GM19043 (cell line): Measurements from ENCODE around the gene MGAM2.

Experiments used
- ATAC-seq: cut with Tn5 transposase; IDR thresholded peaks from one replicate; pipeline ENCODE4 v1.9.1; 2021; ENCODE audit warnings: low read depth; ENCODE audit not compliant: unreplicated experiment

Gene MGAM2

DNA sequence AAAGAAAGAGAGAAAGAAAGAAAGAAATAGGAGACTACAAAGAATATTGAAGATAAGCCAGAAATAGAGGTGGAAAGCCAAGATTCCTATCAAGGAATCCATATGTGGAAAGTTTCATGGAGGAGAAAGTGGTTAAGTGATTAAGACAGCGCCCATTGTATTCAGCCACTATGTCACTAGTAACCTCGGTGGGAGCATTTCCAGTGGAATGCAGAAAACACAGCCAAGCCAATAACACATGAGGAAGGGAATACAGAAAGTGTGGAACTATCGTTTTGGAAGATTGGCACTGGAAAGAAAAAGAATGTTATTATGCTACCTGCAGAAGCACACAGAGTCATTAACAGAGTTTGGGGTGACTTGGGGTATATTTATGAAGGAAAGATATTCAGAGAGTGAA is 2.7 kb downstream of the MGAM2 start:
- ATAC-seq, result no peak

DNA sequence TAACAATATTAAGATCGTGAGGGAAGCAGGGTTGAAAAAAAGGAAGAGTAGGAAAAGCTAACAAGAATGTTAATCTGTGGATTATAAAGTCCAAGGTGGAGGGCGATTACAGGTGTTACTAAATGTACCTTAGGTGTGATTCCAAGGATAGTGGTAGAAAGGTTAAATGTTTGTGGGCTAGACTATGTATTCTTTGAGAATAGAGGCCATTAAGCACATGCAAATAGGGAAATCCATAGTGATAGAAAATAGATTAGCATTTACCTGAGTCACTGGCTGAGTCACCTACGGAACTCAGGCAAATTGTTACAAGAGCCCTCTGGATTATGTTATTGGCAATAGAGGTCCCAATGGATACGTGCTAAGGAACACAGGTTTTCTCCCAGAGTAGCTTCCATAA is 9.0 kb downstream of the MGAM2 start:
- no peak for ATAC-seq

DNA sequence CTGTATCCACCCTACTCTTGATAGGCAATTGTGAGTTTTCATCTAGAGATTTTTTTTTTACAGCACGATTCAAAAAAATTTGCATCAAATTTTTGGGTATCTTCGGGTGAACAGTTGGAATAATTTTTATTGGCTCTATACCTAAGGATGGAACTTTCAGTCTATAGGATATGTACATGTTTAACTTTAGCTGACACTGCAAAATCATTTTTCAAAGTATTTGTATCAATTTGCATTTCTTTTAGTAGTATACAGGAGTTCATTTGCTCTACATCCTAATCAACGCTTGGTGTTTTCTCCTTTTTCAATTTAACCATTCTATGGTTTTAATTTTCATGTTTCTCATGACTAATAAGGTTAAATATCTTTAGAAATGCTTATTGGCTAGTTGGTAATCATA is 11.7 kb downstream of the MGAM2 start:
- no peak for ATAC-seq

DNA sequence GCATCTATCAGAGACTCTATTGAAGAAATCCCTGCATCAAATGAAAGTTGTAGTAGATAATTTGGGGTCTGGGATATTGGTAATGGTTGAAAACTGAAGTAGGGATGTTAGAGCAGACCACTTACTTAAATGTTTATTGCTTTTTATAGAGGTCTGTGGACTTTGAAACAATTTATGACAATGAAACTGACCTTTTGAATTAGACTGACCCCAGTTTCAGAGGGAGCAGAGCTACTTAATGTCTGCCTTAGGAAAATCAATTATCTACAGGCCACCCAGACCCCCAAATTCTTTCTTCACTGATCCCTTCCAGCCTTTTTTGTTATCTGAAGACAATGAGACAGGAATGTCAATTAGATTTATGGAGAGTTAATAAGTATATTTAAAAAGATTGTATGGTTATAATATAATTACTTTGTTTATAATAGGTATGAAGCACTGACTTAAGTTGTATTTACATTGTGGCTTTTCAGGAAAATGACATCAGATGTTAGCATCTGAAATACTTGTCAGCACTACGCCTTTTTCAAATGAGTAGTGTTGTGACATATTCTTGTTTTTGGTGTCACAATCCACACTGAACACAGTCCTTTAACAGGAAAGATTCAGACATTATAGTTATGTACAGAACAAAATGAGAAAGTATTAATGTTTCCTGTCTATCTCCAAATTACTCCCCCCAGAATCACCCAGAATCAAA is 13.9 kb downstream of the MGAM2 start:
- no peak for ATAC-seq

DNA sequence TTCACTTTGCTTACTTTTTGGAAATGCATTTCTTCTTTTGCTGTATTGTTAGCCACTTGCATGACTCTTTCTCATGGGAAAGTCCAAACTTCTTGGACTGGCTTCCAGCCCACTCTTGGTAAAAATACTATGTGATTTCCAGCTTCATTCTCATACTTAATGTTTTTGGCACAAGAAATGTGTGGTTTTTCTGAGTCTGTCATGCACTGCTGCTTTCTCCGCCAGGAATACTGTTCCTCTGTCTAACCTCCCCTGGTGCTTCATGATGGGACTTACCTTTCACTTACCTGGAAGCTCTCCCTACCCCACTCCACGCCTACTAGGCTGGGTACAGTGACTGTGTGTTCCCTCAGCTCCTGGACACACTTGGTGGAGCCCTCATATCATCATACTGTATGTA is 18.7 kb downstream of the MGAM2 start:
- ATAC-seq, result no peak

DNA sequence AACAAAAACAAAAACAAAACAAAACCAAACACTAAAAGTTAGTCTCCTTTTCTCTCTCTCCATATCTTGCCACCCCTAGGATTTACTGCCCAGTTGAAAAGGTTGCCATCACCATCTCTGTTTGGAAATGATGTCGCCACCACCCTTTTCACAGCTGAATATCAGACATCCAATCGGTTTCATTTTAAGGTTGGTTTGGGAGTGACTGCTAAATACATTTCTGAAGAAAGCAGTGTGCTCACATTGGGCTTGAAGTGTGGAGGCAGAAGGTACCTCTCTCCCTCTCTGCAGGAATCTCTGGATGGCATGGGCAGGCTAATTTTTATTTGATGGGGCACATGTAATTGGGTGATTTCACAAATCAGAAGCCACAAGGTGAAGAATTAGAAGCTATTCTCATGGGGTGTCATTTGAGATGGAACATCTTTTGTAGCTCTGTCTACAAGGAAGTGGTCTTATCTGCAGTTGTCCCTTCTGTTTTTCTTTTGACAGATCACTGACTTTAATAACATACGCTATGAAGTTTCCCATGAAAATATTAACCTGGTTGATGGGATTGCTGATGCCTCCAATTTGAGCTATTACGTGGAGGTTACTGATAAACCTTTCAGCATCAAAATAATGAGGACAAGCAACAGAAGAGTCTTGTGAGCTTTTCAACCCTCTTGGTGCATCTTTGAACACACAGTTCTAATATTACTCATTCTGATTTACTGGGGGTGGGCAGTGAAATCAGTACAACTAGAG is 20.1 kb downstream of the MGAM2 start:
- no peak for ATAC-seq

DNA sequence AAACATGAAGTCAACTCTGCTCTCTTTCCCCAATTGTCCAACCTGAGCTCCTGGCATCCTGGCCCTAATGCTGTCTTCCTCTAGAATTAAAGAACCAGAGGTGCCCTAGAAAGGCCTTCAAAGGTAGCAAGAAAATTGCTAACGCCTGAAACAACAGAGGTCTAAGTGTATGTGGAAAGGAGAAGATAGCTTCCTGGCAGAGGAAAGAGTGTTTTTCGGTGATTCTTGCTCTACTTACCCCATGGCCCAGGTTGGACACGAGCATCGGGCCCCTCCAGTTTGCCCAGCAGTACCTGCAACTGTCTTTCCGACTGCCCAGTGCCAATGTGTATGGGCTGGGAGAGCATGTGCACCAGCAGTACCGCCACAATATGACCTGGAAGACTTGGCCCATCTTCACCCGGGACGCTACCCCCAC is 22.2 kb downstream of the MGAM2 start:
- no peak for ATAC-seq

DNA sequence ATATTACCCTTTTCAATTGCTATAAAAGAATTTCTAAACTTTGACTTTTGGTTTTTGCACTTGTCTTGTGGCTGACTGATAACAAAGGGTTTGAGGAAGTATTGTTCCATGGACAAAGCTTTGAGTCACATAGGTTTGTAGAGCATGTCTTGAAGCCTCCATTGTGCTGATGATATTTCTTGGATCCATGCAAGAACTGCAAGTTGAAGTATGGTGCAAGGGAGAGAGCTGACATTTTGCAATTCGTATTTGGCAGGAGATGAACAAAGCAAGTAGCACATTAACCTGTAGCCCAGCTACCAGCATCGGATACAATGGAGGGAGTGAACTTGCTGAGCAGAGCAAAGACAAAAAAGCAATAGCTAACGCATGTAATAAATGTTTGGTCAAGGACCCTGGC is 23.4 kb downstream of the MGAM2 start:
- no peak for ATAC-seq

DNA sequence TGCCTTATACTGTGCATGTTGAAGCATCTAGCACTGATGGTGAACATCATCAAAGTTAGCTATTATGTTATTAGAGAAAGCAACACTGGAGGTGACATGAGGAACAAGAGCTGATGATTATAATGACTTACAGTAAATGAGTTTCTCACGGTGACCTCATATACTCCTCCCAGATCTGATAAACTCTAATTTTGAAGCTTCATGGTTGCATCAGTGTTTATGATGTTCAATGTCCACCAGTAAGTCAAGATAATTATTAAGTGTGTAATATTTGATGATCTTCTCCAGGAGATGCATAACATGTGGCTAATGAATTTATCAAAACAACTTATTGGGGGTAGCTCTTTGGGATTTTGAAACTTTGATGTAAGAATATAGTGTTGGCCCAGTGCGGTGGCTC is 27.5 kb downstream of the MGAM2 start:
- no peak for ATAC-seq

DNA sequence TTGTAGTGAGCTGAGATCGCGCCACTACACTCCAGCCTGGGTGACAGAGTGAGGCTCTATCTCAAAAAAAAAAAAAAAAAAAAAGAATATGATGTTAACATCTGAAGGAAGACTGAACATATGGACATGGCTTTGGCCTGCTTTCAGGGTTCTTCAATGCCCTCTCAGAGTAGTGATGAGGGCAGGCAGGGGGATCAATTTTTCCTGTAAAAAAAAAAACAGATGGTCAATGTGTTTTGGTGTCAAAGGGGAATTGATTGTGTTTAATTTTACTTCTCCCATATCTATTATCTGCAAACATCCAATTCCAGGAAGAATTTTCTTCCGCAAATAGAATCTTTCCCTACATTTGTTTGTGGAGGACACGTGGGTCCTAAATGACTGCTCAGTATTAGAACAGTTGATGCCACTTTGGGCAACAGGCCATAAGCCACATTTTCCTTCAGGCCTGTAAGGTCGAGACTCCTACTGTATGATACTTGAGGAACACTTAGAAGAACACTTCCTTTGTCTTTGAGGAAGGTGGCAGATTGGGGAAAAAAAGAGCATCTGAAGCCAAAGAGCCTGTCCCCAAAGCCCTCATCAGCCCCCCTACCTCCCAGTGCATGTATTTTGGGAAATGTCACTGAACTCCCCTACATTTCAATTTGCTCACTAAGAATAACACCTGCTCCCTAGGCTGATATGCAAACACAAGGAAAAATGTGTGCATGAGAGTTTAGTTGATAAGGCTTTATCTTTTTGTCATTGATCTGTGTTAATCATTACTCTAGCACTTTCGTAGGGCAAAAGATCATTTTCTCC is 28.3 kb downstream of the MGAM2 start:
- no peak for ATAC-seq

DNA sequence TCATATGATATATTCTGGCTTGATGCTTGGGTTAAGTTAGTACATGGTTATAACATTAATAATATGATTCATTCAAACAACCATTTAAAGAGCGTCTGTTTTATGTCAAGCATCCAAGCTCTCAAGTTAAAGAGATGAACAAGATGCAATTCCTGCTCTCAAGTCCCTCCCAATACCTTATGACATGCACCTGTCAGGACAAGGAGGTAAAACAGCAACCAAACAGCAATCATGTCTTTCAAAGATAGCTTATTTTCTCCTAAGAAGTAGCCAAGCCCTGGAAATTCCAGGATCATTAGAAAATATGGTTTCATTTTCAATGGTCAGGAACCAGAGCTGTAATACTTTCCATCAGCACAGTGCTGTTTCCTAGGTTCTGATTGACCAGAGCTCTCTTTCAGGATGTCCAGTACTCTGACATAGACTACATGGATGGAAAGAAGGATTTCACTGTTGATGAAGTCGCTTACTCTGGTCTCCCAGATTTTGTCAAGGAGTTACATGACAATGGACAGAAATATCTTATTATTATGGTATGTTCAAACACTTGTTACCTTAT is 29.0 kb downstream of the MGAM2 start:
- no peak for ATAC-seq

DNA sequence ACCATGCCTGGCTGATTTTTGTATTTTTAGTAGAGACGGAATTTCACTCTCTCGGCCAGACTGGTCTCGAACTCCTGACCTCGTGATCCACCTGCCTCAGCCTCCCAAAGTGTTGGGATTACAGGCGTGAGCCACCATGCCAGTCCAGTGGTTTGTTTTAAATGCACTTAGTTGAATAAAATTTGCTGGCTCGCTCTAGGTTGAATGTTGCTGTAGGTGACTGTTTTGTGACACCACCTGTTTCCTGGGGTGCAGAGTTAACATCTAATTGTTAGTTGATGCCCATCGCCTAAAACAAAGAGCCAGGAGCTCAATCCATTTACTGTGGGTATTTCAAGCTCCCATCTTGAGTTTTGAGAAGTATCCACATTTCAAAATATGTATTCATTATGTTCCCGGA is 31.2 kb downstream of the MGAM2 start:
- no peak for ATAC-seq

DNA sequence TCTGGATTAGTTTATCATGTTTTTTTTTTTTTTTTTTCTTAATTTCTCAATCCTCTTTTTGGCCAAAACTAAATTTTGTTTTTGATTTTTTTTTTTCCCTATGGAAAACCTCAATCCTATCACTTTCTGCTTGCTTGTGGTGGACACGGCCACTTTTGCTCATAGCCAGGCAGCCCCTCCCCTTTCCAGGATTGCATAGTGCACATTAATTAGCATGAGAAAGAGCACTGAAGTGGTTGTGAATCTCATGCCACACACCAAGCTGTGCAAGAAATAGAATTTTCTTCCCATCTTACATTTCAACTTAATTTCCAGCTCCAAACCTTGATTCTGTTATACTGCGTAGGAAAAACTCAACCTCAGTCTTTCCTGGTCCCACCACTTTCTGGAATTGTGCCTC is 34.6 kb downstream of the MGAM2 start:
- no peak for ATAC-seq

DNA sequence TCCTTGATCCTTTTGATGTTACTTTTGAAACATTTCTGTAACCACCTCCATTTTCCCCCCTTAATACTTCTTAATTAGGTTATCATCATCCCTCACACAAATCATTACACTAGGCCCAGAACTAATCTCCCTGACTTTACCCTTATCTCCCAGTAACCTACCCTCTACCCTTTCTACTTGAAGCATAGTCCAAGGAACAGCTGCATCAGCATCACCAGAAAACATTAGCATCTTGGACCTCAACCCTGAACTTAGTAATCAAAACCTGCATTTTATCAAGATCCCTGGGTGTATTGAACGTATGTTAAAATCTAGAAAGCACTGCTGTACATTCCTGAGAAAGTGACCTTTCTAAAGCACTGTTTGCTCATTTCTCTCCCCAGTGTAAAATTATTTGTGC is 38.8 kb downstream of the MGAM2 start:
- no peak for ATAC-seq

DNA sequence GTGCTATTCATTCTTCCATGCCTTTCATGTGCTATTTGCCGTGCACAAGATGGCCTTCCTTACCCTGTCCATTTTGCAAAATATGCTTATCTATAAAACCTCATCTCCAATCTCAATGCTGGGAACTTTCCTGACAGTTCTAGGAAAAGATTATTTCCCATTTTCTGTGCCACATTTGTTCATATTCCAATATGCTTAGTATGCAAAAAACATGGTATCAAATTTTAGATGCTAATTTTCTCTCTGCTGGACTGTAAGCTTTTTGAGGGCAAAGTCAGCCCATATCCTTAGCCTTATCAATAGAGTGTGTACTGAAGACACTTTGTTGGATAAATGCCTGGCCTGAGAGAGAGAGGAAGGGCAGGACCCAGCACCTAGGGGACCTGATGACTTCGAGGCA is 39.4 kb downstream of the MGAM2 start:
- ATAC-seq, result no peak

DNA sequence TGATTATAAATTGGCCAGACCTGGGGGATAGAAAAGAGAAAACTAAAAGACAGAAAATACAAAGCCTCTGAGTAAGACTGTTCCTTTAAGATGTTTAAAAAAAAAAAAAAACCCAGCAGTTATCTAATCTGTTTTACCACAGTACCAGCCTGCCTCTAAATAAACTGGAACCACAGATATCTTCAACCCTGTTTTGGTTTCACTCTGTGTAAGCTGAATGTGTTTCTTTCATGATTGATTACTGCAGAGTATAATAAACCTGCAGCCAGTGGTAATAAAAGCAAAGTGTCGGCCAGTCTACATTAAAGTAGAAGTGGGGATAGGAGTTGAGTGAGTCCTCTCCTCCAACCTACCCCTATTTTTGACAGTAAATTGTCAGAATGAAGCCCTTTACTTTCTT is 40.6 kb downstream of the MGAM2 start:
- ATAC-seq, result no peak

DNA sequence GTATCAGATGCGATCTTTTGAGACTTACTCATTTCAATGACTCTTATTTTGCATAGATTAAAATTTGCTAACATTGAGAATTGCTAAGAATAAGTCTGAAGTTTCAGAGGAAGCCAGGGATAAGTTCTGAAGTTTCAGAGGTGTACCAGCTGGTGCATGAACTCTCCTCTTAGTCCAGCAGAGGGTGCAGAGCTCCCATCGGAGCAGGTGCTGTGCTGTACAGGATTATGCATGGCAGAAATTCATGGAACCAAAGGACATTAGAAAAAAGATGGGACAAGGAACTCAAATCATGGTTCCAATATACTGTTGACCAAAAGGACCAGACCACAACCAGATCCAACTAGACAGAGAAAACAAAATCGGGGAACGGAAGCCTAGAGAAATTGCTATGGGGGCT is 41.9 kb downstream of the MGAM2 start:
- no peak for ATAC-seq

DNA sequence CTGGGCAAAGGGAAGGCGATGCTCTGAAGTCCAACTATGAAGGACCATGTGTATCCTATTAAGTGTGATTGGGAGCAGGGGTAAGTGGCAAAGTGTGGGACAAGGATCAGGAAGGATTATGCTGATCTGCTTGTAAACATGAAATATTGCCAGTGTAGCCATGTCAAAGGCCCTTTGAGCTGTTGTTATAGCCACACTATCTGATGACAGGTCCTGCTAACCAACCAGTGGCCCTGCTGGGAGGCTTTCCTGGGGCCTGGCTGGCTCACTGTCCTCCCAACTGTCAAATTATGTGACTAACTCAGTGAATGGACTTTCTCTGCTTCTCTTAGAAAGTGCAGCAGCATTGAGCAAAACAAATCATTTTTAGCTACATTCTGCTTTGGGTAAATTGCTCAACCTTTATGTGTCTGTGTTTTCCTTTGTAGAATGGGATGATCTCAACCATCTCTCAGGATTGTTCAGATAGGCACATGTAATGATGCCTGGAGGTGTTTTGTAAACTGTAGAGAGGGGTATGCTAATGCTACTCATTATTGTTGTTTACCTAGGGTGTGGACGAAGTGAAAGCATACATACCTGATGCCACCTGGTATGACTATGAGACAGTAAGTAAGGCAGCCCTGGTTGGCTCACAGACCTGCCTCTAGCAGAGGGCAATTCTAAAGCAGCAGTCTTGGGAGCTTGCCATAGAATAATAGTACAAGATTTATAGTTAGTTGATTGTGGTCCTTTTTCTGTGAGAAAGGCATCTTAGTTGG is 47.4 kb downstream of the MGAM2 start:
- no peak for ATAC-seq

DNA sequence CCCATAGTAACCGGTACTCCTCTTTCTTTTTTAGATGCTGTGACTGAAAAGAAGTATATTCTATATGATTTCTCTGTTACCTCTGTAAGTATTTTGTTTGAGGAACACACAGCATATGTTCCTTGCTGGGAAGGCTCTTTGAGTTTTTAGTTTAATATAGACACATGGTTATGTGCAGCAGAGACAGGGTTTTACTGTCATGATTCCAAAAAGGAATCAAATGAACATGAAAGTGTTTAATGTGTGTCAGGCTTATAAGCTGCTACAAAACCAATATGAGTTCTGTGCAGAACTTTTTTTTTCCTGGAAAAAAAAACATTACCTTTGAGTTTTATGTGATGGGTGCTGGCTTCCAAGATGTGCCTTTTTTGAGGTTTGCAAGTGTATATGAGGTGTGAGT is 50.4 kb downstream of the MGAM2 start:
- no peak for ATAC-seq

DNA sequence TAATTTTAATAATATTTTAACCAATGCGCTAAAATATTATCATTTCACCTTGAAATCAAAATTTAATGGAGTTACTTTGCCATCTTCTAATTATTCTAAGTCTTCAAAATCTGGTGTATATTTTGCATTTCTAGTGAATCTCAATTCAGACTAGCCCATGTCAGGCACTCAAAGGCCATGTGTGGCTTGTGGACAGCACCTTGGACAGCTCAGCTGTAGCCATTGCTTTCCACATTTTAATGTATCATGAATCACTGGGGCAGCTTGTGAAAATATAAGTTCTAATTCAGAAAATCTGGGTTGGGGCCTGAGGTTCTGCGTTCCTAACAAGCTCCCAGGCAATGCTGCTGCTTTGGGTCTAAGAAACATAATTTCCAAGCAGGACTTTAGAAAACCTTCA is 57.2 kb downstream of the MGAM2 start:
- no peak for ATAC-seq

DNA sequence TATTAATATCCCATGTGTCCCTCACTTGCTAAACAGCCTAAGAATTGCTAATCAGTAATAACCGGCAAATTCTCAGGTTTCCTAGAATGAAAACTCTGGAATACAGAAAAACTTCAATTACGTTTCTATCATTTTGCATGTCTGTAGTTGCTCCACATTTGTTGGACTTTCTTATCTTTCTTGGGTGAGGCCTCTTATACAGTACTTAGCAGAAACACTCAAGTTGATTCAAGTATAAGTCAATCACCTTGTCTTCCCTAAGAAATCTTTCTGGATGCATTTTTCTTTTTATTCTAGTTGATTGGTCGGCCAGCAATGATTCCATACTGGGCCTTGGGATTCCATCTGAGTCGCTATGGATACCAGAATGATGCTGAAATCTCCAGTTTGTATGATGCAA is 61.4 kb downstream of the MGAM2 start:
- ATAC-seq, result no peak
